Fibroblast of upper back skin (primary cell): ENCODE results near the gene WDR38.
A peak's percentile ranks its signal among the peaks of the same experiment; 100 is the strongest.
"Not testable (repeated sequence)": the region's sequence is repeated elsewhere in the genome, so short reads cannot be mapped to it uniquely, and the experiment has no call there.

ENCODE experiments used
- DNase-seq: peaks from one replicate; pipeline ENCODE4 v3.0.0-alpha.2; 2013

WDR38 gene

DNA sequence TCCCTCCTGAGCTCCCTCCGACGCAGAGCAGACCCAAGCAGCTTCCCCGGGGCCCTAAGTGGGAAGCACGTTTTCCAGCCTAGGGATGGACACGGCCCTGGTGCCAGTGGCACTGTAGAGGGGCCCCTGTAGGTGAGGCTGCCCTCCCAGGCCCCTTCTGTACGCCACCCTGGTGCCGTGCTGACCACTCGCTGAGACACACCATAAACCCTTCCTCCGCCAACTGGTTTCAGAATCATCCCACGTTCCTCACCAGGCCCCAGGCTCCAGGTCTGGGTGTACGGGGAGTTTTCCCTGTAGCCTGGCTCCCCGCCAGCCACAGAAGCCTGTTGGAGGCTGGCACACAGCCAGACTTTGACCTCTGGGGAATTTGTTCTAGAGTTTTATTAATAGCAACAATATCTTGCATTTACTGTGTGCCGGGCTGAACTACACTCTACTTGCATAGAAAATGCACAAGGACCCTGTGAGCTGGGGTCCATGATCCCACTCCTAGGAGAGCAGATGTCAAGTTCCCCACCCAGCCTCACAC, 18.2 kb upstream of the WDR38 start:
- DNase-seq: peak; percentile 87

GRCh38 chr9:124838132-124838531, 15.1 kb upstream of the WDR38 start:
- not testable (repeated sequence) for DNase-seq

- DNase-seq: not testable (repeated sequence)
Observed at GRCh38 chr9:124838567-124839275, 14.5 kb upstream of the WDR38 start.

DNA sequence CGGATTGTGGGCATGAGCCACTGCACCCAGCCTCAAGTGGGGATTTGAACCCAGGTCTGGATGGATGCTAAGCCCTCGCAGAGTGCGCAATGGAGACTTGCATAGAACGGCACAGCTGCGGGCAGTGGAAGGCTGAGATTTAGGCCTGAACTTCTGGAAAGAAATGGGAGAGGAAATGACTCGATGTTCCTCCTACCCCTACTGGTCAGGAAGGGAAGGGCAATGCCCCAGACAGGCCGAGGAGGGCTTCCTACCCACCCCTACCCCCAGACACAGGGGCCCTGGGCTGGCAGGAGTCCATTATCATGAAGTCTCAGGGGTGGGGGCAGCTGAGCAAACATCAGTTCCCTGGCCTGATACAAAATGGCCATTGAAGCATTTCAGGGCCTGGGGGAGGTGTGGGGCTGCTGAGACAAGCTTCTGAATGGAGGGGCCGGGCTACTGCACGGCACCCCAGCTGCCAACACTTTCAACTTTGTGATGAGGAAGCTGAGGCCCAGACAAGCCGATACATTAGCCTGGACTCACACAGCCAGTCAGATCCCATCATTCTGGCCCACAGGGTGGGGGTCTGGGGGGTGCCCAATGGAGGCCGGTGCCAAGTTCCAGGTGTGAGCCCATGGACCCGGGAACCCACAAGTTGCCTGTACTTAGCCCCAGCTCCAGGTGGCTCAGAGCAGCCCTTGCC, 13.5 kb upstream of the WDR38 start:
- DNase-seq: no peak

- no peak for DNase-seq
Observed at GRCh38 chr9:124840300-124840833, 12.9 kb upstream of the WDR38 start.

DNA sequence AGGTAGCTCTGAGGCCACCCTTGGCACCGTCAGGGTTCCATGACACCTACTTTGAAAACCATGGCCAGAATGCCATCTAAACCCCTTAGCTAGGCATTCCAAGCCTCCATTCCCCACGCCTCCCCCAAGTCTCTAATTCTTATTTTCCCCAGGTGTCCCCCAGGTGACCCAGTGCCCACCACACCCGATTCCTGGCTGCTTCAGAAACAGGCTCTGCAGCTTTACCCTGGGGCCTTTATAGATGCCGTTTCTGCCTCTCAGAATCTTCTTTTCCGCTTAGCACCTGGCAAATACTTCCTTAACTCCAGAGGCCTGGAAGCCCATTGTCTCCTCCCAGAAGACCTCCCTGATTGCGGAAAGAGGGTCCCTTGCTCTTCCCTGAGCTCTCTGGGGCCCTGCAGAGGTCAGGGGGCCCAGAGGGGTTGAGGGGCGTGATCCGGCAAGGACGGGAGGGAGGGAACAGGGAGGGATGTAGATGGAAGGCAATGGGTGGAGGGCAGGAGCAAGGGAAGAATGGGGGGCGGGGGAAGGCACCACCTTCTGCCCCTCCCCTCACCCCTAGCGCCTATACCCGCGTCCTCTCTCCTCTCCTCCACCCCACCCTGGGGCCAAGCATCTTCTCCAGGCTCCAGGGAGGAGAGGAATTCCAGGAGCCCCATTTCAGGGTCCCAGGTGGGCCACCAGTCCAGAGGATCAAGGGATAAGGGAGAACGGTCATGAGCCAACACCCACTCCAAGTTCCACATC, 12.0 kb upstream of the WDR38 start:
- no peak for DNase-seq

DNA sequence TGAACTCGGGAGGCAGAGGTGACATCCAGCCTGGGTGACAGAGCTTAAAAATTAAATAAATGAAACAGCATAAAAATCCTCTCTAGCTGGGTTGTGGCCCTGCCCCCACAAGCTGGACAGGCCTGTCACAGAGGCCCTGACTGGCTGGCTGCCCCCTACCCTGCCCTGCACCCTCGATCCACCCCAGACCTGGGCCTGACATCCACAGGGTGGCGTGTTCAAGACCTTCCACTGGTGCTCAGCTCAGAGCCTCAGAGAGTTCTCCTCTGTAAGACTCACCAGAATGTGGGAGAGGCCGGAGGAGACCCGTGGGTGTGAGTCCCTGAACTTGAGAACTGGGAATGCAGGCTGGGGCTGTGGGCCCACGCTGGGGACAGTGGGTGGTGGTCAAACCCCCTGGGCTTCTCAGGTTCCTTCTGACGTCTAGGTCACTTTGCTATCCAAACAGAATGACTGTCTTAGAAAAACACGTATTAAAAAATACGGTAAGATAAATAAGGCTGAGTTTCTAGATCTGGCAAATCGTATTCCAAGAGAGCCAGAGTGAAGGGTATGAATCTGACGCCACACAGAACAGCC, 9.7 kb upstream of the WDR38 start:
- DNase-seq: no peak

GRCh38 chr9:124844291-124844690, 9.0 kb upstream of the WDR38 start:
- DNase-seq: no peak

- DNase-seq: not testable (repeated sequence)
Observed at GRCh38 chr9:124846467-124846866, 6.8 kb upstream of the WDR38 start.

GRCh38 chr9:124846969-124847368, 6.3 kb upstream of the WDR38 start:
- DNase-seq: no peak

DNA sequence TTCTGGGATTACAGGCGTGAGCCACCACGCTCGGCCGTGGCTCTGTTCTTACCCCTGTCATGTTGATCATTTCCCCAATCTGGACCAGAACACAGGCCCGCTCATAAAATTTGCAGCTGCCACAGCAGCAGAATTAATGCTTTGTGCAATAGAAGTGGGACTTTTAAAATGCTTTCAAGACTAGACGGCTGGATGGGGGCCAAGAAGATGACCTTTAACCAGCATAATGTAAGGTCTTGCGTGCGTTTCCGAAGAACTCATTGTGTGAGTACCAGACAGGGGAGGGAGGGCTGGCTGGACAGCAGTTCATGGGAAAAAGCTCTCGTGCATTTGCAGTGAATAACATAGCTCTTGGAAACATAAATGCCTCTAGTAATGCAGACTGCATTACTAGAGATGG, 3.5 kb upstream of the WDR38 start:
- DNase-seq: peak; percentile 74

- DNase-seq: no peak
Observed at GRCh38 chr9:124852121-124852828, 985 bp upstream of the WDR38 start.

DNA sequence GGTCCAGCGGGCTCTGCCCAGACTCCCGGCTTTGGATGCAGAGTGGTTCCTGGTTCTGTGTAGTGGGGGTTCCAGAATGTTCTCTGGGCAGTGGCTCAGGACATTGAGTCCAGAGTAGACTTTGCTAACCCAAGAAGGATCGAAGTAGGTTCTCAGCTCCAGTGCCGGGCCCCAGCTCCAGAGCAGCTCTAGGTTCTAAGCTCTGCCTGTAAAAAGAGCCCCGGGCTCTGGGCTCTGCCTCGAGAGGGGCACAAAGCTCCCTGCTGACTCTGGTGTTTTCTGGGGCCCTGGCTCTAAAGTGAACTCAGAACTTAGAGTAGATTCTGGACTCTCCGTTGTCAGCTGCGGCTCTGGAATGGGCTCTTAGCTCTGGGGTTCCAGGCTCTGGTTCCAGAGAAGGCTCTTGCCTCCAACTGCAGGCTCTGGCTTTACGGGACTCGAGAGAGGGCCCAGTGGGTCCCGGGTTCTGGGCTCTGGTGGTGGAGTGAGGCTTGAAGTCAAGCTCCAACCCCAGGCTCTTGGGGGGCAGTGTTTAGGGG, 414 bp downstream of the WDR38 start:
- DNase-seq: no peak

GRCh38 chr9:124854161-124854560, 901 bp downstream of the WDR38 start:
- no peak for DNase-seq

GRCh38 chr9:124854822-124855221, 1.6 kb downstream of the WDR38 start:
- DNase-seq: no peak

DNA sequence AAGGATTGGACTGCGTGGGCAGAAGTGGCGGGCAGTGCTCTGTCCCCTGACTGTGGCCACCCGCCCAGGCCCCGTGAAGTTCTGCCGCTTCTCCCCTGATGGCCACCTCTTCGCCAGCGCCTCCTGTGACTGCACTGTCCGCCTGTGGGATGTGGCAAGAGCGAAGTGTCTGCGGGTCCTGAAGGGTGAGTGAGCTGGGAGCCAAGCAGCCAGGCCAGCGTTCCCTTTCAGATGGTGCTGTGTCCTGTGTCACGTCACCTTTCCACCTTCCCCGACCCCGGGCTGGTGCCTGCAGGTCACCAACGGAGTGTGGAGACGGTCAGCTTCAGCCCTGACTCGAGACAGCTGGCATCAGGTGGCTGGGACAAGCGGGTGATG, 2.3 kb downstream of the WDR38 start:
- DNase-seq: no peak

DNA sequence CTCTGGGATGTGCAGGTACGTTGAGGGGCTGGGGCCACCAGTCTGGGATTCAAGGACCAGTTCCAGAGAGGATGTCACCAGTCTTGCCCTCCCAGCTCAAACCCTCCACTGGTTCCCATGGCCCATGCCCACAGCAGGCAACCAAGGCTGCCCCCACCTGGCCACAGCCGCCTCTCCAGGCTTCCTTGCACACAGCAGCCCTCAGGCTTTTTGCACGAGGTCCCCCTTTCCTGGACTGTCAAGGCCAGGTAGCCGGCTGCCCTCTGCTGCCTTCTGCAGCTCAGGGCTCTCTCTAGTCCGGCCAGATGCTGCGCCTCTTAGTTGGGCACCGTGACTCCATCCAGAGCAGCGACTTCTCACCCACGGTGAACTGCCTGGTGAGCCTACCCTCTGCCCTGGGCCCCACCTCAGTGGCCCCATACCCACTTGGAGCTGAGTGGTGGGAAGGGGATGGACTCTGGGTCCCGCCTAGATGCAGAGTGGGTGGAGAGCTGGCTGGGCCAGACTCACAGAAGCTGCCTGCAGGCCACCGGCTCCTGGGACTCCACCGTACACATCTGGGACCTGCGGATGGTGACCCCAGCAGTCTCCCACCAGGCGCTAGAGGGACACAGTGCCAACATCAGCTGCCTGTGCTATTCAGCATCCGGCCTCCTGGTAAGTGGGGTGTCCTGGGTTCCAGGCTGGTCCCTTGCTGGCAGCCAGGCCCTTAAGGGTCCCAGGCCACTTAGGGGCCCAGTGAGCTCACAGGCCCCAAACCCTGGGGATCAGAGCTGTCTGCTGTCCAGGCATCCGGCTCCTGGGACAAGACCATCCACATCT, 2.9 kb downstream of the WDR38 start:
- no peak for DNase-seq

DNA sequence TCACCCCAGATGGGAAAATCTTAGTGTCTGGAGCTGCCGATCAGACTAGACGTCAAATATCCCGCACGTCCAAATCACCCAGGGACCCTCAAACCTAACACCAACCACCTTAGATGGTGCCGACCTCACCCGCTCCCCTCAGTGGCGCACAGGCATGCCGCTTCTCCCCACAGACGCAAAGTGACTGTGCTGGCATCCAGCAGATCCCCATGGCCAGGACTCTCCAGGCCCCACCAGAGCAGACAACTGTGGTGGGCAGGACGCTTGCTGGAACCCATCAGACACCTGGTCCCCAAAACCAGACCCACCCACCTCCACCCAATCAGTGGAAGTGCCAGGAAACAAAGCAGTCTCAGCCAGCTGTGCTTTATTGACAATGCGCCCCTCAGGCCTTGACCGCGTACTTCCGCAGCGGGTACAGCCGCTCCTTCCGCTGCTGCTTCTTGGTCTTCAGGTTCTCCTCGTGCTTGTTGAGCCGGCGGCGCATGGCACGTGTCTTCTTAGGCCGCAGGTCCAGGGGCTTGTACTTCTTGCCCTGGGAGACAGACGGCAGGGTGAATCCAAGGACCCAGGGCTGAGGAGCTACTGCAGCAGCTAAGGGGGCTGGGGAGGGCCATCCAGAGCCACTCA, 4.4 kb downstream of the WDR38 start:
- no peak for DNase-seq

DNA sequence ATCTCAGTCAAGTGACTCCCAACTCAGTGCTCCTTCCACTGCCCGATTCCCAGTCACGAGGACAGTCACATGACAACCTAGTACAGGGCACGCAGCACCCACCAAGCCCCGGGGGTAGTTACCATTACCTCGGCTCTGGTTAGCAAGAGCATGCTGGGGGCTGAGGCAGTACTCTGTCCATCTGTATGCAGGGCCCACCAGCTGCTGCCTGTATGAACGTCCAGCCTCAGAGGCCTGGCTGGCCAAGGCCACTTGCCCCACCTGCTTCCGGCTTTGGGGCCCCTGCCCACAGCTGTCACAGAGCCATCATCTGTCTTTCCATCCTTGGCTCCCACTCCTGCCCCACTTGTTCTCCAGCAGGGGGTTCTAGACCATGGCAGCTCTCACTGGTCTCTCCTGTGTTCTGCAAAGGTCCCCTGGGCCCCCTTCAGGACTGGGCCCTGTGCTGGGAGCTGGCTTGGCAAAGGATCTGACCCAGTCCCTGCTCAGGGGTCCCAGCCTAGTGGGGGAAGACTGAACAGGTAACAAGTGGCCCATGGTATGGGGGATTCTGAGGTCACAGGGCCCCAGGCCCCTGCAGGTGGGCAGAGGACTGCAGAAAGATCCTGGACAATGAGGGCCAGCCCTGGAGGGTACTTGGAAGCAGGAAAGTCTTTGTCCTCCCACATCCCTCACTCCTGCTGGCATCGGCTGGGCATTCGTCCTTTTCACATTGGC, 5.2 kb downstream of the WDR38 start:
- DNase-seq: no peak
